Measurements from ENCODE around the gene NXPH3.

Gene NXPH3

GRCh38 chr17:49576917-49577649 is 1.4 kb downstream of the NXPH3 start (continued):
- TF ChIP-seq ZNF629 (tag by site-specific recombination; IDR thresholded peaks at IDR 0.05) (no peak), KLF10 (tag by site-specific recombination; IDR thresholded peaks at IDR 0.05) (no peak), ZNF121 (tag by site-specific recombination; IDR thresholded peaks at IDR 0.05) (peak; percentile 79; the same call in 1 of the 2 replicates), ELK4 (IDR thresholded peaks at IDR 0.05; ENCODE audit: borderline replicate concordance, low read depth, low read length) (no peak), ZNF169 (tag by site-specific recombination; IDR thresholded peaks at IDR 0.05) (no peak), ZNF398 (tag by site-specific recombination; IDR thresholded peaks at IDR 0.05) (peak; percentile 55; the same call in 1 of the 2 replicates)
- TF ChIP-seq, protein P1, sequence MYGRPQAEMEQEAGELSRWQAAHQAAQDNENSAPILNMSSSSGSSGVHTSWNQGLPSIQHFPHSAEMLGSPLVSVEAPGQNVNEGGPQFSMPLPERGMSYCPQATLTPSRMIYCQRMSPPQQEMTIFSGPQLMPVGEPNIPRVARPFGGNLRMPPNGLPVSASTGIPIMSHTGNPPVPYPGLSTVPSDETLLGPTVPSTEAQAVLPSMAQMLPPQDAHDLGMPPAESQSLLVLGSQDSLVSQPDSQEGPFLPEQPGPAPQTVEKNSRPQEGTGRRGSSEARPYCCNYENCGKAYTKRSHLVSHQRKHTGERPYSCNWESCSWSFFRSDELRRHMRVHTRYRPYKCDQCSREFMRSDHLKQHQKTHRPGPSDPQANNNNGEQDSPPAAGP (tag by site-specific recombination; IDR thresholded peaks at IDR 0.05) = no peak; the same call in 1 of the 2 replicates
- TF ChIP-seq, protein P2, sequence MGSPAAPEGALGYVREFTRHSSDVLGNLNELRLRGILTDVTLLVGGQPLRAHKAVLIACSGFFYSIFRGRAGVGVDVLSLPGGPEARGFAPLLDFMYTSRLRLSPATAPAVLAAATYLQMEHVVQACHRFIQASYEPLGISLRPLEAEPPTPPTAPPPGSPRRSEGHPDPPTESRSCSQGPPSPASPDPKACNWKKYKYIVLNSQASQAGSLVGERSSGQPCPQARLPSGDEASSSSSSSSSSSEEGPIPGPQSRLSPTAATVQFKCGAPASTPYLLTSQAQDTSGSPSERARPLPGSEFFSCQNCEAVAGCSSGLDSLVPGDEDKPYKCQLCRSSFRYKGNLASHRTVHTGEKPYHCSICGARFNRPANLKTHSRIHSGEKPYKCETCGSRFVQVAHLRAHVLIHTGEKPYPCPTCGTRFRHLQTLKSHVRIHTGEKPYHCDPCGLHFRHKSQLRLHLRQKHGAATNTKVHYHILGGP (tag by site-specific recombination; IDR thresholded peaks at IDR 0.05) = no peak

- H3K9me3 ChIP-seq (ENCODE audit: control insufficient read depth, insufficient read depth, low read depth, low read length) = no peaks in the 10 kb centered on the region
- H3K4me3 ChIP-seq (ENCODE audit: low read depth, low read length) = no peak overlapping the region
- no peaks in the 10 kb centered on the region for H3K36me3 ChIP-seq (ENCODE audit: control insufficient read depth in 2 of 2, insufficient read depth in 1 of 2, low read length in 2 of 2)
- CTCF ChIA-PET = interaction anchor here (1.9 to 14.4 kb wide), 2 partner anchors 10 to 120 kb away, joined by 5 to 486 read pairs; partner anchors contain the start of gene SLC35B1
- H3K27ac ChIP-seq (ENCODE audit: extremely low read depth, low read depth, low read length) = no peak overlapping the region
- POLR2A ChIA-PET = no interaction called here
- 0 out of 2 replicates have a peak, but pooled peaks cover 3% of the 10 kb centered on the region for H3K4me1 ChIP-seq (ENCODE audit: control insufficient read depth, insufficient read depth, low read length)
- no peak for TF ChIP-seq ELK4 (IDR thresholded peaks at IDR 0.05; ENCODE audit: borderline replicate concordance, low read depth, low read length)
- no peak for TF ChIP-seq ZNF639 (tag by site-specific recombination; IDR thresholded peaks at IDR 0.05)
- TF ChIP-seq REST (tag by site-specific recombination; IDR thresholded peaks at IDR 0.05) = no peak
- no peak for TF ChIP-seq IKZF3 (tag by site-specific recombination; IDR thresholded peaks at IDR 0.05)
- TF ChIP-seq ZNF175 (tag by site-specific recombination; IDR thresholded peaks at IDR 0.05) = no peak
- TF ChIP-seq ZFP69B (tag by site-specific recombination; IDR thresholded peaks at IDR 0.05) = no peak
- TF ChIP-seq ZNF558 (tag by site-specific recombination; IDR thresholded peaks at IDR 0.05) = no peak
- TF ChIP-seq HIC1 (tag by site-specific recombination; IDR thresholded peaks at IDR 0.05) = no peak
- TF ChIP-seq ZNF174 (tag by site-specific recombination; IDR thresholded peaks at IDR 0.05) = no peak
- TF ChIP-seq ZNF132 (tag by site-specific recombination; IDR thresholded peaks at IDR 0.05; ENCODE audit: borderline replicate concordance) = no peak
- no peak for TF ChIP-seq GLI4 (tag by site-specific recombination; IDR thresholded peaks at IDR 0.05)
- no peak for TF ChIP-seq ZNF792 (tag by site-specific recombination; IDR thresholded peaks at IDR 0.05)
These were observed 1.9 kb downstream of the NXPH3 start for GRCh38 chr17:49577650-49577934.
